H9 (cell line): Measurements from ENCODE around the gene ABCC3. TPM values are rescaled to one million over a fixed set of nuclear protein-coding genes. Genes with fewer than 3 reads are reported as not detected.

Source experiments
- DNase-seq: peaks from one replicate; pipeline ENCODE4 v3.0.0-alpha.2; 2017
- H2AFZ ChIP-seq: one replicate; pipeline ENCODE4 v1.6.1; 2013; ENCODE audit warnings: mild to moderate bottlenecking, low read length, control low read depth, moderate library complexity
- H2AK5ac ChIP-seq: 2 replicates; pipeline ENCODE4 v1.6.1; 2013; ENCODE audit warnings: low read length, control low read depth, mixed read lengths; ENCODE audit not compliant: insufficient read length
- H2BK120ac ChIP-seq: one replicate; pipeline ENCODE4 v1.6.1; 2013; ENCODE audit warnings: low read depth, mild to moderate bottlenecking, low read length, control low read depth, inconsistent platforms; ENCODE audit not compliant: poor library complexity, severe bottlenecking
- H2BK12ac ChIP-seq: 2 replicates; pipeline ENCODE4 v1.6.1; 2013; ENCODE audit warnings: low read length, control low read depth, mixed read lengths, low read depth; ENCODE audit not compliant: insufficient read length
- H2BK15ac ChIP-seq: 2 replicates; pipeline ENCODE4 v1.6.1; 2013; ENCODE audit warnings: low read depth, low read length, control low read depth
- H2BK20ac ChIP-seq: one replicate; pipeline ENCODE4 v1.6.1; 2013; ENCODE audit warnings: low read depth, mild to moderate bottlenecking, low read length, control low read depth, inconsistent platforms; ENCODE audit not compliant: poor library complexity, severe bottlenecking
- H2BK5ac ChIP-seq: 2 replicates; pipeline ENCODE4 v1.6.1; 2013; ENCODE audit warnings: low read length, control low read depth, mixed read lengths; ENCODE audit not compliant: insufficient read length
- H3K14ac ChIP-seq: 2 replicates; pipeline ENCODE4 v1.6.1; 2013; ENCODE audit warnings: low read length, control low read depth; ENCODE audit not compliant: insufficient read depth
- H3K18ac ChIP-seq: 2 replicates; pipeline ENCODE4 v1.6.1; 2013; ENCODE audit warnings: low read depth, mild to moderate bottlenecking, mixed read lengths, low read length, control low read depth; ENCODE audit not compliant: insufficient read length
- H3K23ac ChIP-seq: 2 replicates; pipeline ENCODE4 v1.6.1; 2013; ENCODE audit warnings: low read length, control low read depth, mixed read lengths, low read depth; ENCODE audit not compliant: insufficient read length
- H3K23me2 ChIP-seq: 2 replicates; pipeline ENCODE4 v1.6.1; 2013; ENCODE audit warnings: low read depth, mild to moderate bottlenecking, mixed read lengths, low read length, control low read depth; ENCODE audit not compliant: insufficient read length, poor library complexity, severe bottlenecking
- H3K27ac ChIP-seq: 2 replicates; pipeline ENCODE4 v1.5.1; 2013; ENCODE audit warnings: low read length, control low read depth, mixed read lengths, low read depth; ENCODE audit not compliant: insufficient read length
- H3K27me3 ChIP-seq: 2 replicates; pipeline ENCODE4 v1.6.1; 2013; ENCODE audit warnings: low read length, control low read depth, inconsistent platforms; ENCODE audit not compliant: insufficient read depth
- H3K4ac ChIP-seq: 2 replicates; pipeline ENCODE4 v1.6.1; 2013; ENCODE audit warnings: low read depth, mild to moderate bottlenecking, control low read depth, inconsistent platforms, low read length, moderate library complexity
- H3K4me1 ChIP-seq: 2 replicates; pipeline ENCODE4 v1.6.1; 2013; ENCODE audit warnings: low read length, control low read depth, inconsistent platforms; ENCODE audit not compliant: insufficient read depth
- H3K4me2 ChIP-seq: 2 replicates; pipeline ENCODE4 v1.6.1; 2013; ENCODE audit warnings: low read length, control low read depth, mixed read lengths; ENCODE audit not compliant: insufficient read length, insufficient read depth
- H3K56ac ChIP-seq: 2 replicates; pipeline ENCODE4 v1.6.1; 2013; ENCODE audit warnings: low read depth, mild to moderate bottlenecking, mixed read lengths, low read length, control low read depth; ENCODE audit not compliant: insufficient read length
- H3K79me1 ChIP-seq: 2 replicates; pipeline ENCODE4 v1.6.1; 2013; ENCODE audit warnings: low read depth, mild to moderate bottlenecking, moderate library complexity, low read length, control low read depth, inconsistent platforms; ENCODE audit not compliant: insufficient read depth, poor library complexity, severe bottlenecking
- H3K79me2 ChIP-seq: 2 replicates; pipeline ENCODE4 v1.6.1; 2013; ENCODE audit warnings: low read length, control low read depth, inconsistent platforms; ENCODE audit not compliant: insufficient read depth
- H3K9ac ChIP-seq: 2 replicates; pipeline ENCODE4 v1.6.1; 2013; ENCODE audit warnings: low read length, control low read depth, mixed read lengths; ENCODE audit not compliant: insufficient read length; ENCODE audit errors: extremely low read depth
- H3K9me3 ChIP-seq: one replicate; pipeline ENCODE4 v1.6.1; 2013; ENCODE audit warnings: low read depth, low read length, inconsistent platforms; ENCODE audit not compliant: control insufficient read depth
- H3T11ph ChIP-seq: one replicate; pipeline ENCODE4 v1.6.1; 2013; ENCODE audit warnings: mild to moderate bottlenecking, low read length, control low read depth, inconsistent platforms
- H4K20me1 ChIP-seq: one replicate; pipeline ENCODE4 v1.6.1; 2013; ENCODE audit not compliant: control insufficient read depth, insufficient read length, insufficient read depth
- H4K5ac ChIP-seq: 2 replicates; pipeline ENCODE4 v1.6.1; 2013; ENCODE audit warnings: low read depth, mild to moderate bottlenecking, mixed read lengths, low read length, control low read depth; ENCODE audit not compliant: insufficient read length
- H4K8ac ChIP-seq: replicated peaks from 2 replicates; pipeline ENCODE4 v1.6.1; 2013; ENCODE audit warnings: low read length, control low read depth, mixed read lengths, low read depth; ENCODE audit not compliant: insufficient read length
- H4K91ac ChIP-seq: 2 replicates; pipeline ENCODE4 v1.6.1; 2013; ENCODE audit warnings: low read depth, mild to moderate bottlenecking, moderate library complexity, mixed read lengths, low read length, control low read depth; ENCODE audit not compliant: insufficient read length
- H3K27ac Mint-ChIP-seq, 3 experiments: 2 replicates in 2 of 3; 3 replicates in 1 of 3; pipeline ENCODE4 v1.8.0; 2020 to 2021; ENCODE audit warnings: mixed read lengths in 3 of 3, mild to moderate bottlenecking in 1 of 3, moderate library complexity in 1 of 3
- H3K27me3 Mint-ChIP-seq: 2 replicates; pipeline ENCODE4 v1.8.0; 2021; ENCODE audit warnings: low read depth, mild to moderate bottlenecking, moderate library complexity, mixed read lengths
- H3K36me3 Mint-ChIP-seq, 3 experiments: 2 replicates in 2 of 3; 3 replicates in 1 of 3; pipeline ENCODE4 v1.8.0; 2020 to 2021; ENCODE audit warnings: low read depth in 3 of 3, mixed read lengths in 3 of 3; ENCODE audit not compliant: insufficient read depth in 1 of 3
- H3K4me1 Mint-ChIP-seq, 2 experiments: 2 replicates each; pipeline ENCODE4 v1.8.0; 2020; ENCODE audit warnings: mixed read lengths in 2 of 2
- H3K4me3 Mint-ChIP-seq, 2 experiments: 2 replicates in 1 of 2; 3 replicates in 1 of 2; pipeline ENCODE4 v1.8.0; 2020 to 2021; ENCODE audit warnings: mild to moderate bottlenecking in 2 of 2, mixed read lengths in 2 of 2, moderate library complexity in 1 of 2
- H3K9me3 Mint-ChIP-seq, 2 experiments: 2 replicates in 1 of 2; 3 replicates in 1 of 2; pipeline ENCODE4 v1.8.0; 2020; ENCODE audit warnings: mild to moderate bottlenecking in 2 of 2, mixed read lengths in 2 of 2, moderate library complexity in 1 of 2
- CTCF ChIP-seq: fragments of 200-600 bp; sonication (generic); conservative IDR thresholded peaks from 3 replicates; pipeline ENCODE4 v1.8.0; 2021; ENCODE audit warnings: antibody characterized with exemption, mild to moderate bottlenecking
- WGBS: extraction: QIAGEN DNeasy Blood & Tissue Kit; methylation state at CpG from one replicate; pipeline ENCODE4 v1.1.7; 2013; ENCODE audit warnings: missing lambda C conversion rate, low lambda C conversion rate, mixed read lengths; ENCODE audit not compliant: insufficient read length; ENCODE audit errors: extremely low coverage; 5-methylcytosine and 5-hydroxymethylcytosine counted together
- total RNA-seq: library from RNA; stranded (reverse); gene quantifications from 2 replicates; pipeline ENCODE4 v1.2.1, GENCODE V29; 2021

Gene ABCC3
- total RNA-seq, 1 experiment from 2014 or later, result 0.31 TPM

DNA sequence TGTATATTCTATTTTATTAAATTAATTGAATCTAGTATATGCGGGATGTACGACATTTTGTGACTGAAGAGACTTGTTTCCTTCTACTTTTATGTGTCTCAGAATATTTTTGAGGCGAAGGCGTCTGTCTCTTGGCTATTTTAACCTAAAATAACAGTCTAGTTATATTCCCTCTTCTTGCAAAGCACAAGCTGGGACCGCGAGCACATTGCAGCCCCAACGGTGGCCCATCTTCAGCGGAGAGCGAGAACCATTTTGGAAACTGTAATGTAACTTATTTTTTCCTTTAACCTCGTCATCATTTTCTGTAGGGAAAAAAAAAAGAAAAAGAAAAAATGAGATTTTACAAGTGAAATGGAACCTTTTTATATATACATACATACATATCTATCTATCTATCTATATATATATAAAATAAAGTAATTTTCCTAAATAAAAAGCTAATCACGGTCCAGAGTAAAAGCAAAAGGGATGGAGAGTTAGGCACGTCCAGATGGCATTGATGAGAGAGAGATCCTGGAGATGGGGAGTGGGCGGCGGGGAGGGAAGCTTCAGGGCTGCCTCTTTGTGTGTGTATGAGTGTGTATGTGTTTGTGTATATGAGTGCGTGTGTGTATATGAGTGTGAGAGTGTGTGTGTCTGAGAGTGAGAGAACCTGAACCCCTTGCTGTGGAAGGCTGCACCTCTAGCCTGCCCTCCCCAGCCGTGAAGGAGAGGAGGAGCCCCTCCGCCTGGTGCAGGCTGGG, 7.5 kb upstream of the ABCC3 start:
- no peak for TF ChIP-seq CTCF

More for the DNA sequence above, 7.5 kb upstream of the ABCC3 start:
- no peak overlapping the region for H4K8ac ChIP-seq
- no peaks in the 10 kb centered on the region for H3K27me3 ChIP-seq
- Mint-ChIP-seq H3K27ac (no peak overlapping the region), H3K36me3 (no peaks in the 10 kb centered on the region), H3K4me1 (peaks cover 33 to 54% of the 10 kb centered on the region in 2 experiments), H3K27me3 (peaks cover 25% of the 10 kb centered on the region), H3K9me3 (no peaks in the 10 kb centered on the region), H3K4me3 (no peak overlapping the region)
- no peak overlapping the region for H2BK5ac ChIP-seq
- H3K23ac ChIP-seq, result no peak overlapping the region
- no peak overlapping the region for H2BK12ac ChIP-seq
- no peak overlapping the region for H3T11ph ChIP-seq
- no peak overlapping the region for H3K56ac ChIP-seq
- no peak overlapping the region for H3K27ac ChIP-seq
- H3K79me2 ChIP-seq, result no peaks in the 10 kb centered on the region
- no peaks in the 10 kb centered on the region for H3K23me2 ChIP-seq
- H2BK120ac ChIP-seq, result no peak overlapping the region
- H2BK15ac ChIP-seq, result no peak overlapping the region
- no peak overlapping the region for H3K14ac ChIP-seq
- WGBS, result no CpG with 5 or more reads among the region's 17 CpGs
- H4K5ac ChIP-seq, result no peak overlapping the region
- H4K91ac ChIP-seq, result no peak overlapping the region
- DNase-seq, result no peak
- no peak overlapping the region for H3K9ac ChIP-seq
- H3K79me1 ChIP-seq, result no peaks in the 10 kb centered on the region
- no peak overlapping the region for H3K18ac ChIP-seq
- no peak overlapping the region for H2AK5ac ChIP-seq
- H3K9me3 ChIP-seq, result no peaks in the 10 kb centered on the region
- no peak overlapping the region for H2BK20ac ChIP-seq
- H3K4me2 ChIP-seq, result no peak overlapping the region
- H3K4me1 ChIP-seq, result no peaks in the 10 kb centered on the region
- H2AFZ ChIP-seq, result no peak overlapping the region
- H3K4ac ChIP-seq, result no peak overlapping the region
- no peaks in the 10 kb centered on the region for H4K20me1 ChIP-seq
